Endometrial microvascular endothelial cells (primary cell): Measurements from ENCODE around the gene KRTAP3-2. TPM values are rescaled to one million over a fixed set of nuclear protein-coding genes. Genes with fewer than 3 reads are reported as not detected.

Source experiments
- in situ Hi-C: cut with HindIII; loops from 2 replicates; pipeline ENCODE4 v1.10.0; 2017; ENCODE audit warnings: low sequenced_read_pairs, low pct_unique_long_range_greater_than_20kb; ENCODE audit errors: inconsistent ontology term
- total RNA-seq: library from RNA; depleted of rRNA; stranded (reverse); fragments of >200 nt; gene quantifications from one replicate; pipeline ENCODE4 v1.2.3, GENCODE V29; 2015; ENCODE audit errors: inconsistent ontology term

KRTAP3-2 gene
- total RNA-seq, 1 donor from 2014 or later = not detected

GRCh38 chr17:41013181-41013580, 13.5 kb upstream of the KRTAP3-2 start:
- in situ Hi-C loops = no loop called here

GRCh38 chr17:41012326-41013120, 12.8 kb upstream of the KRTAP3-2 start:
- in situ Hi-C loops = no loop called here

GRCh38 chr17:41010441-41010840, 10.7 kb upstream of the KRTAP3-2 start:
- in situ Hi-C loops = no loop called here

GRCh38 chr17:41009936-41010335, 10.2 kb upstream of the KRTAP3-2 start:
- in situ Hi-C loops = no loop called here

DNA sequence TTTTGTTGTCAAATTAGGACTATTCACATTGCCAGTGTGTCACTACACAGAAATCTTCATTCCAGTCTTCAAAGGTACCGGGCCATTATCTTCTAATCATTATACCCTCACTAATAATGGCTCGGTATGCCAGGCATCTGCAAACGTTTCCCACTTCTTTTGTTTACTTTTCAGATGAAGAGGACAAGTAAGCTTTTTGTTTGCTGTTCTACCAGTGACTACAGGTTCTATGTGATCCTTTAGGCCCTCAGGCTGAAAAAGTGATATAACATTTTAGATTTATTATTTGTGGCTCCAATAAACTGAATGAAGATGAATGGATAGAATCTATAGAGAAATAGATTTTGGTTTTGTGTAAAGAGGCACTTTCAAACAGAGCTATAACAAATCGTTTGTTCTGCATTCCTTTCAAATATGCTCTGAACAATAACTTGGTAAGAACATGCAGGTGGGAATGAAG, 9.6 kb upstream of the KRTAP3-2 start:
- in situ Hi-C loops = no loop called here

GRCh38 chr17:41008811-41009210, 9.1 kb upstream of the KRTAP3-2 start, which contains the start of gene KRTAP3-1:
Gene KRTAP3-1, minus strand, starts transcription at chr17:41009128. Its CDS starts 54 bp downstream, at chr17:41009074.
- in situ Hi-C loops = no loop called here

- in situ Hi-C loops = no loop called here
Observed at GRCh38 chr17:41004397-41004796, 4.7 kb upstream of the KRTAP3-2 start.

DNA sequence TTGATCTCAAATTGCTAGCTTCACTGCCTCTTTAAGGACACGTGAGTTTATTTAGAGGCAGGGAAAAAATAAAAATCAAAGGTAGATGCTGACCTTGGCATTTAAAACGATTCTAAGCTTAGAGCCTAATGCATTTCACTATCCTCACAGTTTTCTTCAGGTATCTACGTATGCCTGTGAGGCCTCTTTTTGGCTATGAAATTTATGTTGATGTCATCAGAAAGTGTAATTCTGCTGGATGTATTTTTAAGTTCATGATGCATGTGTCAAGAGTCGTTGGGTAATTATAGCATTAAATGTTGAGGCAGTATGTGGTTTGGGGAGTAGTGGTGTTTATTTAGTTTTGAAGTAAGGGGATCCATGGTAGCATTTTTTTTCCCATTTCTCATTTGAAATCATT, 4.2 kb upstream of the KRTAP3-2 start:
- in situ Hi-C loops = no loop called here

- in situ Hi-C loops = no loop called here
Observed at GRCh38 chr17:41002814-41003213, 3.1 kb upstream of the KRTAP3-2 start.

- in situ Hi-C loops = no loop called here
Observed at GRCh38 chr17:41001795-41002194, 2.1 kb upstream of the KRTAP3-2 start.

DNA sequence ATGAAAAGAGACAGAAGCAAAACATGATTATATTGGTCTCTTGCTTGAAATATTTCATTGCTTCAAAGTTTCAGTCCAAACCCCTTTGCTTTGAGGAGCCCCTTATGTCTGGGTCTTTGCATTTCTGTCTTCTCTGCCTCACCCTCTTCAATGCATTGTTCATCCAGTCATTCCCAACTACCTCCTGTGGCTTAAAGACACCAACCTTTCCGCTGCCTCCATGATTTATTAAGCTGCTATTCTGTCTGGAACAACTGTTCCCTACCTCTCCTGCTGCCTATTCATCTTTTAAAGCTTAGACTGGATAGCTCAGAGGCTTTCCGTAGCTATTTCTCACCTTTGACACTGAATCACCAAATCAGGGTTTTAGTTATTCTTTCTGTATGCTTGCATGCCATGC, 2.3 kb downstream of the KRTAP3-2 start:
- in situ Hi-C loops = no loop called here

DNA sequence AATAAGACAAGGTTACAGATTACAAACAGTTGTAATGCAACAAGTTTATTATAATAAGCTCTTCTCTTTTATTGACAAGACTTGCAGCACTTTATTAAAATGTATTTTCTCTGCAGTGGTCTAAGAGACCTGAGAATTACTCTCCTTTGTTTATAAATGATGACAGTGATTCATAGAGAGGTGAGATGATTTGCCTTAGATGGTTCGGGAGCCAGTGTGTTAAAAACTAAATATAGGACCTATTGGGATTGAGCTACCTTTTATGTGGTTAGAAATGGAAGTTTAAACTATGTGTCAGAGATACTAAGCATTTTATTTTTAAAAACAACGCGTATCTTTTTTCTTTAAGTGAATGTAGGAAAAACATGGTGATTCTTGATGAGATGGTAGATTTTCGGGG, 2.9 kb downstream of the KRTAP3-2 start:
- in situ Hi-C loops = no loop called here

GRCh38 chr17:40995116-40995515, 4.6 kb downstream of the KRTAP3-2 start:
- in situ Hi-C loops = no loop called here

- in situ Hi-C loops = no loop called here
Observed at GRCh38 chr17:40993839-40994238, 5.9 kb downstream of the KRTAP3-2 start, which contains the start of gene KRTAP3-3. Gene KRTAP3-3, minus strand, starts transcription at chr17:40994164. Its CDS starts 67 bp downstream, at chr17:40994097.

DNA sequence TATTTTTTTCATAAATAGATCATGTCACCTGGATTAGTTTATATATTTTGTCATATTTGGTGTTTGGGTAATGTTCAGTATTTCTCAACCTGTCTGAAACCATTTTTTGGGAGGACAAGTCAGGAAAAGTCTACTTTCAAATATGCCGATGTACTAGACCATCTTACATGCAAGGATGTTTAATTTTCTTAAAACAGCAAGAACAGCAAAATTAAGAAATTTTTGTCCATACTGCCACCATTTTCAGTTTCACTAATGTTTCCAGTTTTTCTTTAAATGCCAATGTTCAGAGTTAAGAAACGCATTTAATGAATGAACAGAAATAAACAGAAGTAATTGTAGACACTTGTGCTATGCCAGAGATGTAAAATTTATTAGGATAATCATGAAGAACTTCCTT, 6.6 kb downstream of the KRTAP3-2 start:
- in situ Hi-C loops = no loop called here

DNA sequence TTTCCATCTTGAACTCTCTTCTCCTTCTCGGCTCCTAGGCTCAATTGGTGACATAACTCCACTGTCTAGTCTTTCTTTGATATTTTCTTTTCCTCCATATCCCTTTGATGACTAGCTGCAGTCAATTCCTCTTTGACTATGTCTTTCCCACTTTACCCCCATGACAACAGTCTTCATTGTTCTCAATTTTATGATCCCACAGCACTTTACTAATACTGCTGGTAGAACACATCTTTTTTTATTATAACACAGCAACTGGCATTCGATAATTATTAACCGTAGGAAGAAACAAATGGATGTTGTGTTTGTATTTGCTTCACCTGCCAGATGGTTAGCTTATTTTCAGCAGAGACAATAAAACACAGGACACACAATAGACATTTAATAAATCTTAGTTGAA, 7.0 kb downstream of the KRTAP3-2 start:
- in situ Hi-C loops = no loop called here

GRCh38 chr17:40986920-40987319, 12.8 kb downstream of the KRTAP3-2 start:
- in situ Hi-C loops = no loop called here

DNA sequence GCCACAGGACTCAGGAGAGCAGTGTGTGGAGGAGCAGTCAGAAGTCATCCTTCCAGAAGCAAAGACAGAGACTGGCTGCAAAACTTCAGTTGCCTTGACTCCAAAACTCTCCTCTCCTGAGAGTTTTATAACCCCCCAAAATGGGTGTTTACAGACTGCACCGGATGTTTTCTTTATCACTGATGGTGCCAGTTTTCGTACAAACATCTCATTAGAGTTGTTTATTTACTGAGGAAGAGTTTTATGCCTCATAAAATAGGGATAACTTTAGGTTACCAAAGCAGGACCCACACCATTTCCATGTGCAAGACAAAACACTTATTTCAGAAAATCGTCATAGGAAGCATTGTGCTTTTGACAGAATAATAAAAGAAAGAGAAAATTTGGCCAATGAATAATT, 15.5 kb downstream of the KRTAP3-2 start, which contains the start of gene KRT40:
TSS of gene KRT40 (minus strand) at position 101 of the 400 bp plus-strand sequence. CDS start at position 48, 53 bp downstream.
- in situ Hi-C loops = no loop called here

DNA sequence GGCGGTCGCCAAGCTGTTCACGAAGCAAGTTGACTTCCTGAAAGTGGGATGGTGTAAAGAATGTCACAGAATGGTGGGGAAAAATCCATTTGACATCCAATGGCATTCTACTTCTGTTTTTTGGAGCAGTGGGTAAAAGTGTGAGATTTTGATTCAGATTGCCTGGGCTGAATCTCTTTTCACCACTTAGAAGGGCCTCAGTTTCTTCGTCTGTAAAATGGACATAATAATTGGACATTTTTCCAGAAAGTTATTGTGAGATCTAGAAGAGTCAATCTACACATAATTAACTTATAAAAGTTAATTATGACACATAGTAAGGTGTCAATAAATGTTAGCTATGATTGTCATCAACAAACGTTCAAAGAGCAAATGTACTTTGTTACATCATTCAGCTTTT, 18.6 kb downstream of the KRTAP3-2 start:
- in situ Hi-C loops = no loop called here

DNA sequence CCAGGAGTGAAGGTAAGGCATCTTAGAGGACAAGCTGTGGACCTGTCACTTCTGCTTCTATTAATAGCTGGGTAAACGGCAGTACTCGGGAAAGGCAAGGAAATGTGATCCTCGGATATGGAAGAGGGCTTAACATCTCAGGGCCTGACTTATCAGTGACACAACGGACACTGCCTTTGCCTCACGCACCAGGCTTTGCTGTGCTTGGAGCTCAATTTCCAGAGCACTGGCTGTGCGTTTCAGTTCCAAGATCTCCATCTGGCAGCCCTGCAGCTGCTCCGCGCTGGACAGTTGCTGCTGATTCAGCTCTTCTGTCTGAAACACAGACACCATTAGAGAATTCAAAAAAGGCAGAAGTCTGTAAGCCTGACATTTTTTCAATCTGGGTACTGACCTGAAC, 19.1 kb downstream of the KRTAP3-2 start:
- in situ Hi-C loops = no loop called here
